Measurements from ENCODE around the gene ZG16.

GRCh38 chr16:29734786-29735185 lies 43.3 kb upstream of the ZG16 start:
- TF ChIP-seq POLR2AphosphoS5 (IDR thresholded peaks at IDR 0.05; ENCODE audit: low read depth, low read length): no peak
- no peak for TF ChIP-seq ATF3 (IDR thresholded peaks at IDR 0.05; ENCODE audit: insufficient read depth, low read depth, low read length)
- no peak for TF ChIP-seq SP2 (IDR thresholded peaks at IDR 0.05; ENCODE audit: low read length)
- TF ChIP-seq CTCF (IDR thresholded peaks at IDR 0.05; ENCODE audit: control extremely low read depth in 1 of 3, insufficient read depth in 1 of 3, low read depth in 1 of 3, low read length in 3 of 3): no peak
- TF ChIP-seq YY1 (IDR thresholded peaks at IDR 0.05; ENCODE audit: low read depth, low read length): no peak
- TF ChIP-seq CREB1 (IDR thresholded peaks at IDR 0.05): no peak
- TF ChIP-seq POLR2A (IDR thresholded peaks at IDR 0.05; ENCODE audit: control extremely low read depth in 1 of 2, low read depth in 2 of 2, low read length in 2 of 2): no peak
- TF ChIP-seq EGR1 (IDR thresholded peaks at IDR 0.05; ENCODE audit: borderline replicate concordance, low read depth, low read length): no peak
- TF ChIP-seq KDM5A (IDR thresholded peaks at IDR 0.05; ENCODE audit: low read length): no peak
- no peak for TF ChIP-seq NANOG (IDR thresholded peaks at IDR 0.05; ENCODE audit: insufficient read depth, low read depth, low read length, poor library complexity, severe bottlenecking)
